GM23338 (cell line): ENCODE measurements around the gene RAB9A. TPM values are rescaled to one million over a fixed set of nuclear protein-coding genes. Genes with fewer than 3 reads are reported as not detected.

Source experiments
- ATAC-seq: fragments of 200-7000 bp; cut with Tn5 transposase; 3 replicates; pipeline ENCODE4 v1.9.1; 2020
- DNase-seq: peaks from one replicate; pipeline ENCODE4 v3.0.0-alpha.2; 2015; ENCODE audit warnings: low spot score
- H2AFZ ChIP-seq: fragments of 200-600 bp; sonication (generic); 2 replicates; pipeline ENCODE4 v1.8.0; 2016; ENCODE audit warnings: antibody characterized with exemption, mild to moderate bottlenecking, moderate library complexity
- H3F3A ChIP-seq: fragments of 200-600 bp; sonication (generic); replicated peaks from 2 replicates; pipeline ENCODE4 v1.8.0; 2017; ENCODE audit warnings: antibody characterized with exemption, mixed run types, low read depth
- H3K27ac ChIP-seq: fragments of 200-600 bp; sonication (generic); 2 replicates; pipeline ENCODE4 v1.6.1; 2016; ENCODE audit warnings: low read depth
- H3K27me3 ChIP-seq: fragments of 200-600 bp; sonication (generic); 2 replicates; pipeline ENCODE4 v1.8.0; 2016; ENCODE audit warnings: mild to moderate bottlenecking, mixed run types, moderate library complexity; ENCODE audit not compliant: insufficient read depth
- H3K36me3 ChIP-seq: fragments of 200-600 bp; sonication (generic); 2 replicates; pipeline ENCODE4 v1.8.0; 2016; ENCODE audit warnings: mild to moderate bottlenecking; ENCODE audit not compliant: insufficient read depth
- H3K4me1 ChIP-seq: fragments of 200-600 bp; sonication (generic); 2 replicates; pipeline ENCODE4 v1.8.0; 2016; ENCODE audit warnings: mild to moderate bottlenecking, moderate library complexity; ENCODE audit not compliant: insufficient read depth
- H3K4me2 ChIP-seq: fragments of 200-600 bp; sonication (generic); 2 replicates; pipeline ENCODE4 v1.7.1; 2017; ENCODE audit warnings: mixed run types
- H3K4me3 ChIP-seq: fragments of 200-600 bp; sonication (generic); 2 replicates; pipeline ENCODE4 v1.6.1; 2016; ENCODE audit warnings: mixed run types
- H3K79me2 ChIP-seq: fragments of 200-600 bp; sonication (generic); replicated peaks from 2 replicates; pipeline ENCODE4 v1.8.0; 2017; ENCODE audit warnings: mild to moderate bottlenecking; ENCODE audit not compliant: insufficient read depth
- H3K9me2 ChIP-seq: fragments of 200-600 bp; sonication (generic); 2 replicates; pipeline ENCODE4 v1.8.0; 2017; ENCODE audit not compliant: insufficient read depth
- H4K20me1 ChIP-seq: fragments of 200-600 bp; sonication (generic); replicated peaks from 2 replicates; pipeline ENCODE4 v1.8.0; 2017; ENCODE audit warnings: mild to moderate bottlenecking; ENCODE audit not compliant: insufficient read depth
- H3K27ac Mint-ChIP-seq: 2 replicates; pipeline ENCODE4 v1.8.0; 2020; ENCODE audit warnings: inconsistent platforms, mild to moderate bottlenecking, moderate library complexity, mixed read lengths
- H3K27me3 Mint-ChIP-seq: 3 replicates; pipeline ENCODE4 v1.8.0; 2022; ENCODE audit warnings: low read depth, mild to moderate bottlenecking, moderate library complexity, mixed read lengths, inconsistent platforms; ENCODE audit not compliant: insufficient read depth, poor library complexity
- H3K36me3 Mint-ChIP-seq: 3 replicates; pipeline ENCODE4 v1.8.0; 2021; ENCODE audit warnings: low read depth, mild to moderate bottlenecking, inconsistent platforms, moderate library complexity, mixed read lengths
- H3K4me1 Mint-ChIP-seq: 3 replicates; pipeline ENCODE4 v1.8.0; 2020; ENCODE audit warnings: mild to moderate bottlenecking, inconsistent platforms, mixed read lengths
- H3K4me3 Mint-ChIP-seq: 3 replicates; pipeline ENCODE4 v1.8.0; 2021; ENCODE audit warnings: moderate library complexity, mild to moderate bottlenecking, inconsistent platforms, mixed read lengths
- H3K9me3 Mint-ChIP-seq: 3 replicates; pipeline ENCODE4 v1.8.0; 2020; ENCODE audit warnings: moderate library complexity, mild to moderate bottlenecking, inconsistent platforms, mixed read lengths
- CREB1 ChIP-seq: fragments of 250-450 bp; sonication (Bioruptor Pico); IDR thresholded peaks from 2 replicates; pipeline ENCODE4 v1.5.0; 2020; ENCODE audit warnings: low read depth, mild to moderate bottlenecking, moderate library complexity
- CTCF ChIP-seq, 2 experiments: fragments of 200-600 bp in 1 of 2; sonication (generic) in 1 of 2; conservative IDR thresholded peaks; 2 replicates each; pipeline versions ENCODE4 v1.5.1 to v1.6.1; 2016 to 2017; ENCODE audit warnings: antibody characterized with exemption in 2 of 2, low read depth in 2 of 2, mild to moderate bottlenecking in 2 of 2, moderate library complexity in 1 of 2
- EZH2 ChIP-seq: fragments of 200-600 bp; sonication (generic); IDR thresholded peaks from one replicate; pipeline ENCODE4 v1.8.0; 2017; ENCODE audit warnings: antibody characterized with exemption, mild to moderate bottlenecking, low read depth; ENCODE audit not compliant: unreplicated experiment
- EZH2phosphoT487 ChIP-seq: fragments of 200-600 bp; sonication (generic); IDR thresholded peaks from one replicate; pipeline ENCODE4 v1.8.1; 2018; ENCODE audit warnings: antibody characterized with exemption; ENCODE audit not compliant: unreplicated experiment
- JUNB ChIP-seq: IDR thresholded peaks from one replicate; pipeline ENCODE4 v1.6.1; 2016; ENCODE audit warnings: antibody characterized with exemption; ENCODE audit not compliant: unreplicated experiment
- NANOG ChIP-seq: IDR thresholded peaks from 2 replicates; pipeline ENCODE4 v1.6.1; 2016; ENCODE audit warnings: antibody characterized with exemption, borderline replicate concordance
- POLR2AphosphoS5 ChIP-seq: IDR thresholded peaks from 2 replicates; pipeline ENCODE4 v1.6.1; 2016; ENCODE audit warnings: antibody characterized with exemption, low read depth
- REST ChIP-seq: IDR thresholded peaks from one replicate; pipeline ENCODE4 v1.6.1; 2018; ENCODE audit warnings: antibody characterized with exemption; ENCODE audit not compliant: unreplicated experiment
- STAT1 ChIP-seq: IDR thresholded peaks from one replicate; pipeline ENCODE4 v1.6.1; 2016; ENCODE audit warnings: antibody characterized with exemption; ENCODE audit not compliant: unreplicated experiment
- ZNF114 ChIP-seq: fragments of 250-450 bp; sonication (Bioruptor Pico); IDR thresholded peaks from 2 replicates; pipeline ENCODE4 v1.5.0; 2020; ENCODE audit warnings: mild to moderate bottlenecking, moderate library complexity
- ZNF331 ChIP-seq: fragments of 250-450 bp; sonication (Bioruptor Pico); IDR thresholded peaks from 2 replicates; pipeline ENCODE4 v1.5.0; 2020; ENCODE audit warnings: low read depth, mild to moderate bottlenecking, moderate library complexity
- polyA plus RNA-seq: library from polyadenylated mRNA; unstranded; fragments of >200 nt; fragmentation: Nextera tagmentation; extraction: Ambion mirVana; gene quantifications from 2 replicates; pipeline ENCODE4 v1.2.1, GENCODE V29; 2016
- total RNA-seq: library from RNA; depleted of rRNA; stranded (reverse); fragments of >200 nt; shearing (Covaris generic); gene quantifications from 2 replicates; pipeline ENCODE4 v1.2.3, GENCODE V29; 2014
- TF ChIP-seq, protein P1 (sequence below): IDR thresholded peaks from 2 replicates; pipeline ENCODE4 v1.6.1; 2016; ENCODE audit warnings: antibody characterized with exemption
- TF ChIP-seq, protein P2 (sequence below): fragments of 250-450 bp; sonication (Bioruptor Pico); IDR thresholded peaks from 2 replicates; pipeline ENCODE4 v1.5.0; 2020; ENCODE audit warnings: mild to moderate bottlenecking, moderate library complexity

RAB9A gene
- total and polyA plus RNA-seq, 2 experiments from 2014 or later: 43.3 to 45.1 TPM

DNA sequence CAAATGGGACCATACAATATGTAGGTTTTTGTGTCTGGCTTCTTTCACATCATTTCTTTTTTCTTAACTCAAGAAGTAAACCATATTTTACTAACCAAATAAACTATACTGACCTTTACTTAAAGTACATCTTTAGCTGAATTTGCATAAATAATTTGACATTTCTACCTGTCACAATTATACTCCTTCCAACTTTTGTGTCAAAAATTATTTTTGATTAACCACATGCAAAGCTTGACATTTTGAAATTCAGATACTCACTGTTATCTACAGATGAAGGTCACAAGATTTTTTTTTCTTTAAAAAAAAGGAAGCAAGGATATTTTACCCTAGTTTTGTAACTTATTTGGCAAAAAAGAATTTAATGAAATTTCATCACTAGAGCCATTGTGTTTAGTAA, 12.0 kb upstream of the RAB9A start:
- TF ChIP-seq NANOG: no peak
- no peak for TF ChIP-seq REST
- TF ChIP-seq ZNF331 (CRISPR knock-in tag): no peak
- TF ChIP-seq STAT1: no peak
- TF ChIP-seq, protein P1, sequence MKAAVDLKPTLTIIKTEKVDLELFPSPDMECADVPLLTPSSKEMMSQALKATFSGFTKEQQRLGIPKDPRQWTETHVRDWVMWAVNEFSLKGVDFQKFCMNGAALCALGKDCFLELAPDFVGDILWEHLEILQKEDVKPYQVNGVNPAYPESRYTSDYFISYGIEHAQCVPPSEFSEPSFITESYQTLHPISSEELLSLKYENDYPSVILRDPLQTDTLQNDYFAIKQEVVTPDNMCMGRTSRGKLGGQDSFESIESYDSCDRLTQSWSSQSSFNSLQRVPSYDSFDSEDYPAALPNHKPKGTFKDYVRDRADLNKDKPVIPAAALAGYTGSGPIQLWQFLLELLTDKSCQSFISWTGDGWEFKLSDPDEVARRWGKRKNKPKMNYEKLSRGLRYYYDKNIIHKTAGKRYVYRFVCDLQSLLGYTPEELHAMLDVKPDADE: no peak
- TF ChIP-seq, protein P2, sequence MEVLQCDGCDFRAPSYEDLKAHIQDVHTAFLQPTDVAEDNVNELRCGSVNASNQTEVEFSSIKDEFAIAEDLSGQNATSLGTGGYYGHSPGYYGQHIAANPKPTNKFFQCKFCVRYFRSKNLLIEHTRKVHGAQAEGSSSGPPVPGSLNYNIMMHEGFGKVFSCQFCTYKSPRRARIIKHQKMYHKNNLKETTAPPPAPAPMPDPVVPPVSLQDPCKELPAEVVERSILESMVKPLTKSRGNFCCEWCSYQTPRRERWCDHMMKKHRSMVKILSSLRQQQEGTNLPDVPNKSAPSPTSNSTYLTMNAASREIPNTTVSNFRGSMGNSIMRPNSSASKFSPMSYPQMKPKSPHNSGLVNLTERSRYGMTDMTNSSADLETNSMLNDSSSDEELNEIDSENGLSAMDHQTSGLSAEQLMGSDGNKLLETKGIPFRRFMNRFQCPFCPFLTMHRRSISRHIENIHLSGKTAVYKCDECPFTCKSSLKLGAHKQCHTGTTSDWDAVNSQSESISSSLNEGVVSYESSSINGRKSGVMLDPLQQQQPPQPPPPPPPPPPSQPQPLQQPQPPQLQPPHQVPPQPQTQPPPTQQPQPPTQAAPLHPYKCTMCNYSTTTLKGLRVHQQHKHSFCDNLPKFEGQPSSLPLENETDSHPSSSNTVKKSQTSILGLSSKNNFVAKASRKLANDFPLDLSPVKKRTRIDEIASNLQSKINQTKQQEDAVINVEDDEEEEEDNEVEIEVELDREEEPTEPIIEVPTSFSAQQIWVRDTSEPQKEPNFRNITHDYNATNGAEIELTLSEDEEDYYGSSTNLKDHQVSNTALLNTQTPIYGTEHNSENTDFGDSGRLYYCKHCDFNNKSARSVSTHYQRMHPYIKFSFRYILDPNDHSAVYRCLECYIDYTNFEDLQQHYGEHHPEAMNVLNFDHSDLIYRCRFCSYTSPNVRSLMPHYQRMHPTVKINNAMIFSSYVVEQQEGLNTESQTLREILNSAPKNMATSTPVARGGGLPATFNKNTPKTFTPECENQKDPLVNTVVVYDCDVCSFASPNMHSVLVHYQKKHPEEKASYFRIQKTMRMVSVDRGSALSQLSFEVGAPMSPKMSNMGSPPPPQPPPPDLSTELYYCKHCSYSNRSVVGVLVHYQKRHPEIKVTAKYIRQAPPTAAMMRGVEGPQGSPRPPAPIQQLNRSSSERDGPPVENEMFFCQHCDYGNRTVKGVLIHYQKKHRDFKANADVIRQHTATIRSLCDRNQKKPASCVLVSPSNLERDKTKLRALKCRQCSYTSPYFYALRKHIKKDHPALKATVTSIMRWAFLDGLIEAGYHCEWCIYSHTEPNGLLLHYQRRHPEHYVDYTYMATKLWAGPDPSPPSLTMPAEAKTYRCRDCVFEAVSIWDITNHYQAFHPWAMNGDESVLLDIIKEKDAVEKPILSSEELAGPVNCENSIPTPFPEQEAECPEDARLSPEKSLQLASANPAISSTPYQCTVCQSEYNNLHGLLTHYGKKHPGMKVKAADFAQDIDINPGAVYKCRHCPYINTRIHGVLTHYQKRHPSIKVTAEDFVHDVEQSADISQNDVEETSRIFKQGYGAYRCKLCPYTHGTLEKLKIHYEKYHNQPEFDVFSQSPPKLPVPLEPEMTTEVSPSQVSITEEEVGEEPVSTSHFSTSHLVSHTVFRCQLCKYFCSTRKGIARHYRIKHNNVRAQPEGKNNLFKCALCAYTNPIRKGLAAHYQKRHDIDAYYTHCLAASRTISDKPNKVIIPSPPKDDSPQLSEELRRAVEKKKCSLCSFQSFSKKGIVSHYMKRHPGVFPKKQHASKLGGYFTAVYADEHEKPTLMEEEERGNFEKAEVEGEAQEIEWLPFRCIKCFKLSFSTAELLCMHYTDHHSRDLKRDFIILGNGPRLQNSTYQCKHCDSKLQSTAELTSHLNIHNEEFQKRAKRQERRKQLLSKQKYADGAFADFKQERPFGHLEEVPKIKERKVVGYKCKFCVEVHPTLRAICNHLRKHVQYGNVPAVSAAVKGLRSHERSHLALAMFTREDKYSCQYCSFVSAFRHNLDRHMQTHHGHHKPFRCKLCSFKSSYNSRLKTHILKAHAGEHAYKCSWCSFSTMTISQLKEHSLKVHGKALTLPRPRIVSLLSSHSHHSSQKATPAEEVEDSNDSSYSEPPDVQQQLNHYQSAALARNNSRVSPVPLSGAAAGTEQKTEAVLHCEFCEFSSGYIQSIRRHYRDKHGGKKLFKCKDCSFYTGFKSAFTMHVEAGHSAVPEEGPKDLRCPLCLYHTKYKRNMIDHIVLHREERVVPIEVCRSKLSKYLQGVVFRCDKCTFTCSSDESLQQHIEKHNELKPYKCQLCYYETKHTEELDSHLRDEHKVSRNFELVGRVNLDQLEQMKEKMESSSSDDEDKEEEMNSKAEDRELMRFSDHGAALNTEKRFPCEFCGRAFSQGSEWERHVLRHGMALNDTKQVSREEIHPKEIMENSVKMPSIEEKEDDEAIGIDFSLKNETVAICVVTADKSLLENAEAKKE: no peak
- TF ChIP-seq CREB1 (CRISPR knock-in tag): no peak
- TF ChIP-seq JUNB: no peak
- TF ChIP-seq CTCF (conservative IDR thresholded peaks at IDR 0.05; ENCODE audit: low read depth in 2 of 2): no peak
- no peak for TF ChIP-seq POLR2AphosphoS5
- TF ChIP-seq EZH2phosphoT487: no peak
- TF ChIP-seq EZH2: no peak
- no peak for TF ChIP-seq ZNF114

More for the DNA sequence above, 12.0 kb upstream of the RAB9A start:
- H3K4me3 ChIP-seq: no peak overlapping the region
- DNase-seq (no peak), ATAC-seq (no peak)
- no peaks in the 10 kb centered on the region for H3K27me3 ChIP-seq
- no peak overlapping the region for H3K27ac ChIP-seq
- H3F3A ChIP-seq: no peaks in the 10 kb centered on the region
- no peaks in the 10 kb centered on the region for H3K4me1 ChIP-seq
- no peaks in the 10 kb centered on the region for H3K27me3 Mint-ChIP-seq
- H3K4me3 Mint-ChIP-seq: no peak overlapping the region
- H3K9me3 Mint-ChIP-seq: no peaks in the 10 kb centered on the region; the same call in 2 of the 3 replicates
- no peak overlapping the region for H3K4me2 ChIP-seq
- H3K4me1 Mint-ChIP-seq: no peaks in the 10 kb centered on the region
- H3K27ac Mint-ChIP-seq: no peak overlapping the region
- no peaks in the 10 kb centered on the region for H3K36me3 Mint-ChIP-seq
- no peak overlapping the region for H2AFZ ChIP-seq
- H4K20me1 ChIP-seq: no peaks in the 10 kb centered on the region
- H3K9me2 ChIP-seq: no peaks in the 10 kb centered on the region
- H3K36me3 ChIP-seq: no peaks in the 10 kb centered on the region
- H3K79me2 ChIP-seq: no peaks in the 10 kb centered on the region
